CD4-positive, alpha-beta memory T cell (primary cell): ENCODE measurements around the gene HSD3B7. TPM values are rescaled to one million over a fixed set of nuclear protein-coding genes. Genes with fewer than 3 reads are reported as not detected.

Source experiments
- CTCF ChIA-PET: fragments of 350-600 bp; sonication (Branson Sonifier 250); formaldehyde crosslinking; loops from one replicate; lab custom pipeline; 2021; ENCODE audit warnings: inconsistent platforms; ENCODE audit not compliant: partially characterized antibody; lab: Charles Lee
- POLR2A ChIA-PET: fragments of 350-600 bp; sonication (Branson Sonifier 250); formaldehyde crosslinking; loops from one replicate; lab custom pipeline; 2021; ENCODE audit not compliant: partially characterized antibody; lab: Charles Lee
- DNase-seq, 5 donors: peaks; one replicate each; pipeline versions ENCODE4 v3.0.0 to v3.0.0-alpha.2; 2020 to 2022; ENCODE audit warnings: mixed read lengths in 1 of 5
- H3K27ac ChIP-seq: one replicate; pipeline ENCODE4 v1.7.0; 2013; ENCODE audit warnings: low read depth, low read length
- H3K27me3 ChIP-seq: 2 replicates; pipeline ENCODE4 v1.7.0; 2013; ENCODE audit warnings: mild to moderate bottlenecking, low read length, moderate library complexity; ENCODE audit not compliant: insufficient read depth
- H3K36me3 ChIP-seq: 2 replicates; pipeline ENCODE4 v1.7.0; 2013; ENCODE audit warnings: mild to moderate bottlenecking, low read length, moderate library complexity; ENCODE audit not compliant: insufficient read depth
- H3K4me1 ChIP-seq: 2 replicates; pipeline ENCODE4 v1.7.0; 2013; ENCODE audit warnings: mild to moderate bottlenecking, low read length, moderate library complexity; ENCODE audit not compliant: insufficient read depth
- H3K4me3 ChIP-seq, 2 donors: one replicate each; pipeline ENCODE4 v1.7.0; 2013; ENCODE audit warnings: low read length in 2 of 2, mild to moderate bottlenecking in 1 of 2
- H3K9me3 ChIP-seq, 2 donors: one replicate each; pipeline ENCODE4 v1.7.0; 2013; ENCODE audit warnings: low read length in 2 of 2, control low read depth in 1 of 2; ENCODE audit not compliant: control insufficient read depth in 1 of 2
- H3K27ac Mint-ChIP-seq, 7 donors: one replicate each; pipeline ENCODE4 v1.8.0; 2020 to 2021; ENCODE audit warnings: mixed read lengths in 7 of 7, mild to moderate bottlenecking in 6 of 7, inconsistent platforms in 3 of 7, moderate library complexity in 3 of 7
- H3K27me3 Mint-ChIP-seq, 2 donors: one replicate each; pipeline ENCODE4 v1.8.0; 2020 to 2021; ENCODE audit warnings: mixed read lengths in 2 of 2
- H3K36me3 Mint-ChIP-seq, 2 donors: one replicate each; pipeline ENCODE4 v1.8.0; 2020 to 2021; ENCODE audit warnings: mixed read lengths in 2 of 2, inconsistent platforms in 1 of 2, mild to moderate bottlenecking in 1 of 2
- H3K4me1 Mint-ChIP-seq, 4 donors: one replicate each; pipeline ENCODE4 v1.8.0; 2020 to 2021; ENCODE audit warnings: mixed read lengths in 4 of 4, mild to moderate bottlenecking in 1 of 4
- H3K4me3 Mint-ChIP-seq, 8 donors: one replicate each; pipeline ENCODE4 v1.8.0; 2020 to 2021; ENCODE audit warnings: mixed read lengths in 8 of 8, mild to moderate bottlenecking in 7 of 8, moderate library complexity in 6 of 8, inconsistent platforms in 3 of 8
- H3K9me3 Mint-ChIP-seq, 8 donors: one replicate each; pipeline ENCODE4 v1.8.0; 2020 to 2021; ENCODE audit warnings: mixed read lengths in 8 of 8, mild to moderate bottlenecking in 5 of 8, inconsistent platforms in 3 of 8, moderate library complexity in 1 of 8
- intact Hi-C: fragments of 100-400 bp; cut with micrococcal nuclease; formaldehyde crosslinking; loops from one replicate; pipeline ENCODE4 v1.15.1; 2023
- polyA plus RNA-seq, 2 donors: library from polyadenylated mRNA; unstranded; fragments of 300-500 nt; fragmentation: Illumina TruSeq; gene quantifications; one replicate each; pipeline ENCODE4 v1.2.3, GENCODE V29; 2021
- total RNA-seq, 2 experiments: library from RNA; stranded (reverse); gene quantifications; one replicate each; pipeline ENCODE4 v1.2.3, GENCODE V29; 2021

The HSD3B7 gene
- total and polyA plus RNA-seq, 4 experiments from 2014 or later: 0.08 to 4.3 (median 2.4) TPM

GRCh38 chr16:30950516-30951065, 34.4 kb upstream of the HSD3B7 start:
- peak overlapping the region; percentile 85 to 95 (median 92) for H3K4me3 Mint-ChIP-seq
- H3K27ac Mint-ChIP-seq: peak overlapping the region in 6 of 7 donors; percentile 76 to 94 (median 90)
- Histone ChIP-seq H3K36me3 (no peaks in the 10 kb centered on the region), H3K9me3 (no peaks in the 10 kb centered on the region), H3K4me1 (peaks cover 22% of the 10 kb centered on the region), H3K4me3 (peak overlapping the region; percentile 55 to 80), H3K27ac (no peak overlapping the region), H3K27me3 (no peaks in the 10 kb centered on the region)
- peaks cover 0 to 7% of the 10 kb centered on the region in 2 donors for H3K36me3 Mint-ChIP-seq
- no peaks in the 10 kb centered on the region for H3K9me3 Mint-ChIP-seq
- no peak for DNase-seq
- intact Hi-C loops: loop anchor here (10.0 kb wide), 1 partner anchor 914 kb away; no protein-coding TSS in a partner anchor
- ChIA-PET POLR2A (interaction anchor here (0.9 to 1.4 kb wide), 6 partner anchors 8 to 123 kb away, joined by 3 to 8 read pairs (median 6); partner anchors contain the start of genes FBXL19, ZNF646 and ZNF668), CTCF (interaction anchor here (1.3 to 1.6 kb wide), 4 partner anchors 9 to 508 kb away, joined by 3 to 9 read pairs (median 4); no protein-coding TSS in a partner anchor)
- peaks cover 11 to 37% (median 22%) of the 10 kb centered on the region in 4 donors for H3K4me1 Mint-ChIP-seq
- no peaks in the 10 kb centered on the region for H3K27me3 Mint-ChIP-seq

- Histone ChIP-seq H3K36me3 (no peaks in the 10 kb centered on the region), H3K9me3 (no peaks in the 10 kb centered on the region), H3K27me3 (no peaks in the 10 kb centered on the region), H3K27ac (no peak overlapping the region), H3K4me3 (no peak overlapping the region), H3K4me1 (peaks cover 22% of the 10 kb centered on the region)
- no peaks in the 10 kb centered on the region for H3K9me3 Mint-ChIP-seq
- H3K27me3 Mint-ChIP-seq: no peaks in the 10 kb centered on the region
- POLR2A ChIA-PET: no interaction called here
- peaks cover 0 to 3% of the 10 kb centered on the region in 2 donors for H3K36me3 Mint-ChIP-seq
- intact Hi-C loops: loop anchor here (10.0 kb wide), 1 partner anchor 914 kb away; no protein-coding TSS in a partner anchor
- H3K27ac Mint-ChIP-seq: peak overlapping the region in 1 of 7 donors; percentile 23
- CTCF ChIA-PET: interaction anchor here (1.1 to 5.9 kb wide), 2 partner anchors 9 to 33 kb away, joined by 3 to 65 read pairs; no protein-coding TSS in a partner anchor
- peak overlapping the region in 1 of 8 donors; percentile 50 for H3K4me3 Mint-ChIP-seq
- DNase-seq: no peak
- H3K4me1 Mint-ChIP-seq: peaks cover 11 to 37% (median 20%) of the 10 kb centered on the region in 4 donors
Measured at GRCh38 chr16:30951193-30951592, 33.8 kb upstream of the HSD3B7 start.

DNA sequence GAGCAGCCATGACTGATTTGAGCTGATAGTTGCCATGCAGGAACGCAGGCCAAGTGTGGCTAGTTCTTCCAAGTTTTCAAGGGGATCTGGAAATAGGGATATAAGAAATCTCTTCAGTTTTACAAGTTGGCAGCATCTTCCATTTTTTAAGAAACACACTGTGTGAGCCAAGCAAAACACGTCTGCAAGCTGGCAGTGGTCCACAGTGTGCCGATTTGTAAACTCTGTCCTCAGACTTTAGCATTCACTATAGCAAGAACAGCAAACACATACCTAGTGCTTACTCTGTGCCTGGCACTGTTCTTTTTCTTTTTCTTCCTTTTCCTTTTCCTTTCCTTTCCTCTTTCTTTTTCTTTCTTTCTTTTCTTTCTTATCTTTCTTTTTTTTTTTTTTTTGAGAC, 33.3 kb upstream of the HSD3B7 start:
- H3K27me3 Mint-ChIP-seq: no peaks in the 10 kb centered on the region
- H3K4me3 Mint-ChIP-seq: peak overlapping the region in 3 of 8 donors; percentile 8 to 38 (median 10)
- peaks cover 11 to 37% (median 20%) of the 10 kb centered on the region in 4 donors for H3K4me1 Mint-ChIP-seq
- no peak overlapping the region for H3K27ac ChIP-seq
- no peak overlapping the region for H3K4me3 ChIP-seq
- peaks cover 0 to 3% of the 10 kb centered on the region in 2 donors for H3K36me3 Mint-ChIP-seq
- no peaks in the 10 kb centered on the region for H3K9me3 ChIP-seq
- no peaks in the 10 kb centered on the region for H3K36me3 ChIP-seq
- no peak for DNase-seq
- H3K27ac Mint-ChIP-seq: no peak overlapping the region
- CTCF ChIA-PET: interaction anchor here (0.7 to 5.9 kb wide), 3 partner anchors 10 to 33 kb away, joined by 3 to 65 read pairs (median 3); no protein-coding TSS in a partner anchor
- H3K4me1 ChIP-seq: peaks cover 26% of the 10 kb centered on the region
- POLR2A ChIA-PET: no interaction called here
- intact Hi-C loops: loop anchor here (2.0 to 10.0 kb wide), 2 partner anchors 491 to 913 kb away; partner anchors contain the start of gene ZNF843
- H3K27me3 ChIP-seq: no peaks in the 10 kb centered on the region
- no peaks in the 10 kb centered on the region for H3K9me3 Mint-ChIP-seq

DNA sequence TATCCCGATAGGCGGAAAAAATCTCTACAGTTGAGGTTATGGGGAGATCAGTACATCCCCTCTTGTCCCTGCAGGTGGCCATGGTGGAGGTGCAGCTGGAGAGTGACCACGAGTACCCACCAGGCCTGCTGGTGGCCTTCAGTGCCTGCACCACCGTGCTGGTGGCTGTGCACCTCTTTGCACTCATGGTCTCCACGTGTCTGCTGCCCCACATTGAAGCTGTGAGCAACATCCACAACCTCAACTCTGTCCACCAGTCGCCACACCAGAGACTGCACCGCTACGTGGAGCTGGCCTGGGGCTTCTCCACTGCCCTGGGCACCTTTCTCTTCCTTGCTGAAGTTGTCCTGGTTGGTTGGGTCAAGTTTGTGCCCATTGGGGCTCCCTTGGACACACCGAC, 31.9 kb upstream of the HSD3B7 start:
- intact Hi-C loops: loop anchor here (2.0 to 10.0 kb wide), 2 partner anchors 490 to 912 kb away; partner anchors contain the start of gene ZNF843
- CTCF ChIA-PET: interaction anchor here (1.2 to 5.9 kb wide), 4 partner anchors 11 to 916 kb away, joined by 3 to 65 read pairs (median 12); no protein-coding TSS in a partner anchor
- H3K4me3 Mint-ChIP-seq: no peak overlapping the region

GRCh38 chr16:30953511-30954124, 31.4 kb upstream of the HSD3B7 start:
- Mint-ChIP-seq H3K9me3 (peaks cover 0 to 4% (median 0%) of the 10 kb centered on the region in 8 donors), H3K4me3 (peak overlapping the region in 1 of 8 donors; percentile 52), H3K27me3 (peaks cover 0 to 4% of the 10 kb centered on the region in 2 donors), H3K36me3 (peaks cover 0 to 14% of the 10 kb centered on the region in 2 donors), H3K4me1 (peaks cover 13 to 41% (median 27%) of the 10 kb centered on the region in 4 donors), H3K27ac (peak overlapping the region in 3 of 7 donors; percentile 31 to 73 (median 35))
- Histone ChIP-seq H3K4me1 (peaks cover 32% of the 10 kb centered on the region), H3K4me3 (no peak overlapping the region), H3K27ac (no peak overlapping the region), H3K27me3 (no peaks in the 10 kb centered on the region), H3K36me3 (no peaks in the 10 kb centered on the region), H3K9me3 (no peaks in the 10 kb centered on the region)
- peak; percentile 54 to 71 (median 59) for DNase-seq
- POLR2A ChIA-PET: interaction anchor here (1.0 to 1.6 kb wide), 4 partner anchors 12 to 491 kb away, joined by 3 to 9 read pairs (median 5); no protein-coding TSS in a partner anchor
- intact Hi-C loops: loop anchor here (2.0 to 10.0 kb wide), 2 partner anchors 489 to 911 kb away; partner anchors contain the start of gene ZNF843
- CTCF ChIA-PET: interaction anchor here (0.7 to 5.9 kb wide), 12 partner anchors 12 to 915 kb away, joined by 3 to 65 read pairs (median 4); partner anchors contain the start of gene HSD3B7

More for the DNA sequence above, 31.9 kb upstream of the HSD3B7 start:
- DNase-seq: no peak
- H3K9me3 Mint-ChIP-seq: peaks cover 0 to 4% (median 0%) of the 10 kb centered on the region in 8 donors
- Histone ChIP-seq H3K27ac (no peak overlapping the region), H3K4me3 (no peak overlapping the region), H3K9me3 (no peaks in the 10 kb centered on the region), H3K27me3 (no peaks in the 10 kb centered on the region), H3K4me1 (peaks cover 29% of the 10 kb centered on the region), H3K36me3 (no peaks in the 10 kb centered on the region)
- peaks cover 0 to 11% of the 10 kb centered on the region in 2 donors for H3K36me3 Mint-ChIP-seq
- H3K27ac Mint-ChIP-seq: no peak overlapping the region
- peaks cover 0 to 4% of the 10 kb centered on the region in 2 donors for H3K27me3 Mint-ChIP-seq
- POLR2A ChIA-PET: interaction anchor here (1.0 to 1.6 kb wide), 3 partner anchors 11 to 492 kb away, joined by 3 to 9 read pairs (median 3); no protein-coding TSS in a partner anchor
- peaks cover 11 to 37% (median 24%) of the 10 kb centered on the region in 4 donors for H3K4me1 Mint-ChIP-seq

GRCh38 chr16:30954993-30955392, 30.0 kb upstream of the HSD3B7 start:
- Mint-ChIP-seq H3K27me3 (peaks cover 0 to 4% of the 10 kb centered on the region in 2 donors), H3K4me1 (peaks cover 18 to 48% (median 33%) of the 10 kb centered on the region in 4 donors), H3K9me3 (peaks cover 0 to 4% (median 0%) of the 10 kb centered on the region in 8 donors), H3K4me3 (peak overlapping the region in 1 of 8 donors; percentile 20), H3K36me3 (peaks cover 6 to 24% of the 10 kb centered on the region in 2 donors), H3K27ac (peak overlapping the region in 3 of 7 donors; percentile 11 to 73 (median 41))
- Histone ChIP-seq H3K4me1 (peaks cover 40% of the 10 kb centered on the region), H3K4me3 (no peak overlapping the region), H3K36me3 (peaks cover 10% of the 10 kb centered on the region), H3K9me3 (no peaks in the 10 kb centered on the region), H3K27ac (no peak overlapping the region), H3K27me3 (no peaks in the 10 kb centered on the region)
- ChIA-PET CTCF (interaction anchor here (1.3 to 5.9 kb wide), 6 partner anchors 13 to 914 kb away, joined by 3 to 65 read pairs (median 8); no protein-coding TSS in a partner anchor), POLR2A (no interaction called here)
- intact Hi-C loops: loop anchor here (5.0 to 10.0 kb wide), 2 partner anchors 42 to 910 kb away; no protein-coding TSS in a partner anchor
- DNase-seq: no peak
